Right lobe of liver (tissue), 4 donors: ENCODE data around the gene USP9X.

Source experiments
- POLR2A ChIP-seq: fragments of 450-650 bp; IDR thresholded peaks from one replicate; pipeline ENCODE4 v1.6.1; 2017; ENCODE audit warnings: antibody characterized with exemption, mild to moderate bottlenecking
- TF ChIP-seq, protein P1 (sequence below), 4 donors: fragments of 200-600 bp in 3 of 4; fragments of 450-650 bp in 1 of 4; IDR thresholded peaks; one replicate each; pipeline versions ENCODE4 v1.5.1 to v1.8.0; 2016 to 2022; ENCODE audit warnings: antibody characterized with exemption in 4 of 4, mild to moderate bottlenecking in 2 of 4
- donor health status: DM: no; HTN: no; CAD: no.
- donor health status: DM: no; HTN: no; CAD: no.
- donor health status: DM: no; HTN: yes; CAD: no.

- TF ChIP-seq, protein P1, sequence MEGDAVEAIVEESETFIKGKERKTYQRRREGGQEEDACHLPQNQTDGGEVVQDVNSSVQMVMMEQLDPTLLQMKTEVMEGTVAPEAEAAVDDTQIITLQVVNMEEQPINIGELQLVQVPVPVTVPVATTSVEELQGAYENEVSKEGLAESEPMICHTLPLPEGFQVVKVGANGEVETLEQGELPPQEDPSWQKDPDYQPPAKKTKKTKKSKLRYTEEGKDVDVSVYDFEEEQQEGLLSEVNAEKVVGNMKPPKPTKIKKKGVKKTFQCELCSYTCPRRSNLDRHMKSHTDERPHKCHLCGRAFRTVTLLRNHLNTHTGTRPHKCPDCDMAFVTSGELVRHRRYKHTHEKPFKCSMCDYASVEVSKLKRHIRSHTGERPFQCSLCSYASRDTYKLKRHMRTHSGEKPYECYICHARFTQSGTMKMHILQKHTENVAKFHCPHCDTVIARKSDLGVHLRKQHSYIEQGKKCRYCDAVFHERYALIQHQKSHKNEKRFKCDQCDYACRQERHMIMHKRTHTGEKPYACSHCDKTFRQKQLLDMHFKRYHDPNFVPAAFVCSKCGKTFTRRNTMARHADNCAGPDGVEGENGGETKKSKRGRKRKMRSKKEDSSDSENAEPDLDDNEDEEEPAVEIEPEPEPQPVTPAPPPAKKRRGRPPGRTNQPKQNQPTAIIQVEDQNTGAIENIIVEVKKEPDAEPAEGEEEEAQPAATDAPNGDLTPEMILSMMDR (IDR thresholded peaks at IDR 0.05) = no peak
- no peak for TF ChIP-seq POLR2A
Observed at GRCh38 chrX:41067721-41068120, 17.5 kb upstream of the USP9X start.
